Body of pancreas (tissue), 4 donors: Measurements from ENCODE around the gene ZNF687.

Experiments
- CTCF ChIP-seq, 7 experiments: fragments of 450-650 bp in 4 of 7; fragments of 200-600 bp in 3 of 7; sonication (generic) in 3 of 7; IDR thresholded peaks; one replicate each; pipeline ENCODE4 v1.5.1; 2016 to 2019; ENCODE audit warnings: antibody characterized with exemption in 7 of 7
- POLR2A ChIP-seq, 3 donors: fragments of 450-650 bp; IDR thresholded peaks; one replicate each; pipeline ENCODE4 v1.6.1; 2016; ENCODE audit warnings: antibody characterized with exemption in 3 of 3, mild to moderate bottlenecking in 2 of 3

DNA sequence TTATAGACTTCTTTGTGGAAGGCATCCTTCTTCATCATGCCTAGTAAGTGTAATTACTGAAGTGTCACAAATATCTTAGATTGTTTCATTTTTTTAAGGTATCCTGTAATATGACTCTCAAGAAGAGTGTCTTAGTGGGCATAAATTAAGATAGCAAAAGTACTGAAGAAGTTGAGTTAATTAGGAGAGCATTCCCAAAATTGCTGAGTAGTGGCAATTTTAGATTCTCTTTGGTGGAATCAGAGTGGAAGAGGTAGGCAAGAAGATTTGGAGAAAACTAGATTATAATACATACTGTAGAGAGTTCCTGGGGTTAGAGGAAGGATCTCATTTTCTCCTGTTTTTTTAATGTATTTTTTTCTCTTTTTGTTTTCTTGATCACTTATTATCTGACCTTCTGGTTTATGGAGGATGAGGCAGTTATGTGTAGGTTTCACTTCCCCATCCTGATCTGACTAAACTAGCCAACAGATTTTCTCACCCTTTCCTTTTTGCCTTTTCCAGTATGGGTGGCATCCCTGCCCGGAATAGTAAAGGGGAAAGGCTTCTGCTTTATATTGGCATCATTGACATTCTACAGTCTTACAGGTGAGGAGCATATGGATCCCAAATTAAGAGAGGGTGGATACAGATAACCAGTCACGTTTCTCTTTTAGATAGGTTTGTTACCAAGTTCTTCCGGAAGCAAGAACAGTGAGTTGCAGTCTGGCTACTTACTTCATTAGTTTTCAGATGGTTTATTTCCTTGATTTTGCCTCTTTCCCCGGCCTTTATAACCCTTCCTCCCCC, 44.2 kb upstream of the ZNF687 start:
- TF ChIP-seq POLR2A (IDR thresholded peaks at IDR 0.05) (no peak), CTCF (IDR thresholded peaks at IDR 0.05) (no peak)
